GM23248 (cell line): ENCODE data around the gene CTXN1. TPM values are rescaled to one million over a fixed set of nuclear protein-coding genes. Genes with fewer than 3 reads are reported as not detected.
A peak's percentile ranks its signal among the peaks of the same experiment; 100 is the strongest.

Source experiments
- DNase-seq: peaks from one replicate; pipeline ENCODE4 v3.0.0-alpha.2; 2015
- H2AFZ ChIP-seq: fragments of 200-600 bp; sonication (generic); 2 replicates; pipeline ENCODE4 v1.6.1; 2016; ENCODE audit warnings: antibody characterized with exemption
- H3F3A ChIP-seq: fragments of 200-600 bp; sonication (generic); 2 replicates; pipeline ENCODE4 v1.6.1; 2016; ENCODE audit warnings: mild to moderate bottlenecking, antibody characterized with exemption, mixed run types; ENCODE audit not compliant: insufficient read depth
- H3K27ac ChIP-seq: fragments of 200-600 bp; sonication (generic); 2 replicates; pipeline ENCODE4 v1.5.1; 2016; ENCODE audit warnings: mild to moderate bottlenecking
- H3K27me3 ChIP-seq: fragments of 200-600 bp; sonication (generic); replicated peaks from 2 replicates; pipeline ENCODE4 v1.6.1; 2016; ENCODE audit warnings: mild to moderate bottlenecking; ENCODE audit not compliant: insufficient read depth
- H3K36me3 ChIP-seq: fragments of 200-600 bp; sonication (generic); 2 replicates; pipeline ENCODE4 v1.6.1; 2016; ENCODE audit warnings: low read depth, mild to moderate bottlenecking
- H3K4me1 ChIP-seq: fragments of 200-600 bp; sonication (generic); 2 replicates; pipeline ENCODE4 v1.6.1; 2016; ENCODE audit warnings: mild to moderate bottlenecking; ENCODE audit not compliant: insufficient read depth
- H3K4me2 ChIP-seq: fragments of 200-600 bp; sonication (generic); one replicate; pipeline ENCODE4 v1.6.1; 2016; ENCODE audit warnings: mild to moderate bottlenecking; ENCODE audit not compliant: unreplicated experiment
- H3K4me3 ChIP-seq: fragments of 200-600 bp; sonication (generic); 2 replicates; pipeline ENCODE4 v1.5.1; 2016; ENCODE audit warnings: mild to moderate bottlenecking
- H3K79me2 ChIP-seq: fragments of 200-600 bp; sonication (generic); 2 replicates; pipeline ENCODE4 v1.6.1; 2016; ENCODE audit warnings: mild to moderate bottlenecking; ENCODE audit not compliant: insufficient read depth
- H3K9ac ChIP-seq: fragments of 200-600 bp; sonication (generic); 2 replicates; pipeline ENCODE4 v1.6.1; 2016; ENCODE audit warnings: mild to moderate bottlenecking
- H3K9me2 ChIP-seq: fragments of 200-600 bp; sonication (generic); 2 replicates; pipeline ENCODE4 v1.6.1; 2016; ENCODE audit warnings: mixed run types, mild to moderate bottlenecking, moderate library complexity; ENCODE audit not compliant: insufficient read depth
- H3K9me3 ChIP-seq: fragments of 200-600 bp; sonication (generic); one replicate; pipeline ENCODE4 v1.6.1; 2017; ENCODE audit warnings: low read depth
- H4K20me1 ChIP-seq: fragments of 200-600 bp; sonication (generic); 2 replicates; pipeline ENCODE4 v1.6.0; 2016; ENCODE audit not compliant: insufficient read depth
- EZH2 ChIP-seq: fragments of 200-600 bp; sonication (generic); IDR thresholded peaks from 2 replicates; pipeline ENCODE4 v1.6.1; 2018; ENCODE audit warnings: antibody characterized with exemption, mild to moderate bottlenecking; ENCODE audit not compliant: insufficient read depth, poor library complexity, severe bottlenecking
- EZH2phosphoT487 ChIP-seq: fragments of 200-600 bp; sonication (generic); IDR thresholded peaks from 2 replicates; pipeline ENCODE4 v1.6.1; 2018; ENCODE audit warnings: antibody characterized with exemption, moderate library complexity, mild to moderate bottlenecking, low read depth; ENCODE audit not compliant: insufficient read depth
- WGBS, 2 experiments: methylation state at CpG; one replicate each; pipeline ENCODE4 v1.1.6; 2015 to 2017; ENCODE audit warnings: low lambda C conversion rate in 2 of 2, low coverage in 1 of 2; ENCODE audit errors: missing lambda C conversion rate in 2 of 2; 5-methylcytosine and 5-hydroxymethylcytosine counted together
- in situ Hi-C: fragments of 300-500 bp; cut with MboI; formaldehyde crosslinking; loops from 2 replicates; pipeline ENCODE4 v1.15.0; 2020
- polyA plus RNA-seq: library from polyadenylated mRNA; unstranded; fragments of >200 nt; fragmentation: Nextera tagmentation; extraction: Ambion mirVana; gene quantifications from 2 replicates; pipeline ENCODE4 v1.2.1, GENCODE V29; 2016
- total RNA-seq: library from RNA; depleted of rRNA; stranded (reverse); fragments of >200 nt; shearing (Covaris generic); gene quantifications from 2 replicates; pipeline ENCODE4 v1.2.3, GENCODE V29; 2014

CTXN1 gene
- total and polyA plus RNA-seq, 2 experiments from 2014 or later = 3.4 to 3.5 TPM

- Histone ChIP-seq H3K4me2 (peak overlapping the region; percentile 63), H3F3A (peaks cover 27% of the 10 kb centered on the region), H4K20me1 (no peaks in the 10 kb centered on the region), H3K9me3 (no peaks in the 10 kb centered on the region), H3K4me3 (peak overlapping the region; percentile 51), H3K9ac (peak overlapping the region; percentile 87), H3K79me2 (no peaks in the 10 kb centered on the region), H3K4me1 (peaks cover 26% of the 10 kb centered on the region), H3K9me2 (no peaks in the 10 kb centered on the region), H3K27ac (peak overlapping the region; percentile 99), H3K36me3 (peaks cover 21% of the 10 kb centered on the region; the same call in 1 of the 2 replicates), H3K27me3 (no peaks in the 10 kb centered on the region), H2AFZ (no peak overlapping the region)
- in situ Hi-C loops = no loop called here
- WGBS, 2 experiments = 21 to 25% methylated on average over 23 to 24 of the region's 24 CpGs
- peak; percentile 92 for DNase-seq
- no peak for TF ChIP-seq EZH2phosphoT487
- no peak for TF ChIP-seq EZH2
Observed at GRCh38 chr19:7928741-7929701, 3.1 kb upstream of the CTXN1 start.

DNA sequence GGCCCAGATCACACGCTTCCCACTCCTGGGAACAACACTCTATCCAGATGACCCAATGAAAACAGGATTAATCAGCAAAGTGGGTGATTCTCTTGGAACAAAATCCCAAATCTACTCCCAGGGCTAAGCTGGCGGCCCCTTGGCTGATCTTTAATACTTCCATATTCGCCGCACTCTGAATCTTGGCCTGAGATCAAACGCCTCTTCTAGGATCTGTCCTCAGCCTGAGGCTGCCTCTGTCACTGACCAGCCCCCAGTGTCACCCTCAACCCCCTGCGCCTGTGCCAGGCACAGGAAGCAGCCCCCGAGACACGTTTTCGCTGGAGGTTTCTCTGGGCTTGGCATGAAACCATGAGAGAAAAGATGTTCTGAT, 2.4 kb upstream of the CTXN1 start:
- peaks cover 27% of the 10 kb centered on the region for H3F3A ChIP-seq
- in situ Hi-C loops = no loop called here
- peak; percentile 54 for DNase-seq
- no peaks in the 10 kb centered on the region for H3K27me3 ChIP-seq
- 24 to 37% methylated on average over 9 of the region's 9 CpGs for whole genome bisulfite sequencing, 2 experiments
- no peak overlapping the region for H2AFZ ChIP-seq
- peaks cover 15% of the 10 kb centered on the region; the same call in 1 of the 2 replicates for H3K36me3 ChIP-seq
- TF ChIP-seq EZH2phosphoT487 (no peak), EZH2 (no peak)
- H3K79me2 ChIP-seq = 0 out of 2 replicates have a peak, but pooled peaks cover 3% of the 10 kb centered on the region
- peaks cover 26% of the 10 kb centered on the region for H3K4me1 ChIP-seq
- H3K9ac ChIP-seq = peak overlapping the region; percentile 87
- H3K9me2 ChIP-seq = no peaks in the 10 kb centered on the region
- H3K4me3 ChIP-seq = peak overlapping the region; percentile 51
- no peaks in the 10 kb centered on the region for H3K9me3 ChIP-seq
- peak overlapping the region; percentile 63 for H3K4me2 ChIP-seq
- no peaks in the 10 kb centered on the region for H4K20me1 ChIP-seq
- peak overlapping the region; percentile 99 for H3K27ac ChIP-seq

- DNase-seq = no peak
- Histone ChIP-seq H3K9ac (peak overlapping the region; percentile 87), H2AFZ (no peak overlapping the region), H3K36me3 (peaks cover 15% of the 10 kb centered on the region; the same call in 1 of the 2 replicates), H3K9me2 (no peaks in the 10 kb centered on the region), H3K79me2 (peaks cover 9% of the 10 kb centered on the region; the same call in 1 of the 2 replicates), H3K27ac (peak overlapping the region; percentile 99), H3K4me2 (peak overlapping the region; percentile 63), H3K4me3 (no peak overlapping the region), H3K27me3 (no peaks in the 10 kb centered on the region), H4K20me1 (no peaks in the 10 kb centered on the region), H3K9me3 (no peaks in the 10 kb centered on the region), H3K4me1 (peaks cover 26% of the 10 kb centered on the region), H3F3A (peaks cover 27% of the 10 kb centered on the region)
- 85 to 90% methylated on average over 22 to 23 of the region's 23 CpGs for WGBS, 2 experiments
- in situ Hi-C loops = no loop called here
- TF ChIP-seq EZH2phosphoT487 (no peak), EZH2 (no peak)
Observed at GRCh38 chr19:7927605-7928333, 1.8 kb upstream of the CTXN1 start.

DNA sequence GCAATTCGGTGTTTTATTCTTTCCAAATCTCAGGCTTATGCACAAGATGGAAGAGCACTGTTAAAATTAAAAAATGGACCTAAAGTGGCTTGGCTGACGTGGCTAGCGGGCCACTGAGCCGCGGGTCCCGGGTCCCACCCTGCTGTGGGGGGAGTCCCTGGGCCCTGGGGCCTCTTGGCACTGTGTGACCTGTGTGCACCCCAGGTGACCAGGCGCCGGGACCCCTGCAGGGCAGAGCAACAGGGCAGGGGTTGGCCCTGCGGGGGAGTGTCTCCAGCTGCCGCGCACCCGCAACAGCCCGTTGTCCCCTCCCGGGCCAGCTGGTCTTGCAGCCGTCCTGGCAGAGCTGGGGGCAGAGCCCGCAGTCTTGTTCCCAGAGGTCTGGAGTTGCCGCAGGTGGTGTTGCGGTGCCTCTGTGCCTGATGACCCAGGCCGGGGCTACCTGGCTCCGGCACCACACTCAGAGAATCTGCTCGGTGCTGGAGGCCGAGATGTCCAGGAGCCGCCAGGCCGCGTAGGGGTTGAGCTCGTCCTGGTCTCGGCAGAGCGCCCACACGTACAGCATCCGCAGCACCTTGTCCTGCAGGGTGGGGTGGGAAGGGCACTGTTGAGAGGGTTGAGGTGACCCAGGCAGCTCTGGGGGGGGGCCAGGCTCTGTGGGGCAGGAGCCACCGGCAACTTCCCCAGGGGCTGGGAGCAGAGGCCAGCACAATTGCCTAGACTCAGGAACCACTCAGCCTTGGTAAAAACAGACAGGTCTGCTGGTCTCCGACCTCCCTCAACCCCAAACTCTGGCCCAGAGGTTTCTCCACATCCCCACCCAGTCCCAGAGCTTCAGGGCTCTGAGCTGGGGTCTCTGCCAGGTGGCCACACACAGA, 1.0 kb upstream of the CTXN1 start:
- H3K9ac ChIP-seq = 0 out of 2 replicates have a peak overlapping the region, but pooled peaks have one; percentile 65
- no peak for DNase-seq
- H3K9me2 ChIP-seq = no peaks in the 10 kb centered on the region
- H3K36me3 ChIP-seq = peaks cover 11% of the 10 kb centered on the region; the same call in 1 of the 2 replicates
- no peaks in the 10 kb centered on the region for H4K20me1 ChIP-seq
- H2AFZ ChIP-seq = no peak overlapping the region
- no peak overlapping the region for H3K4me3 ChIP-seq
- H3K9me3 ChIP-seq = no peaks in the 10 kb centered on the region
- TF ChIP-seq EZH2phosphoT487 (no peak), EZH2 (no peak)
- peaks cover 27% of the 10 kb centered on the region for H3K4me1 ChIP-seq
- no peak overlapping the region for H3K4me2 ChIP-seq
- H3K27me3 ChIP-seq = no peaks in the 10 kb centered on the region
- peaks cover 16% of the 10 kb centered on the region for H3K79me2 ChIP-seq
- 77 to 78% methylated on average over 30 to 31 of the region's 32 CpGs for WGBS, 2 experiments
- peaks cover 27% of the 10 kb centered on the region for H3F3A ChIP-seq
- in situ Hi-C loops = no loop called here
- H3K27ac ChIP-seq = no peak overlapping the region
